HCT116 (cell line): ENCODE data around the gene ARVCF. TPM values are rescaled to one million over a fixed set of nuclear protein-coding genes. Genes with fewer than 3 reads are reported as not detected.

Experiments
- ATAC-seq: fragments of 200-7000 bp; cut with Tn5 transposase; 2 replicates; pipeline ENCODE4 v1.9.1; 2020; ENCODE audit warnings: mild to moderate bottlenecking, moderate library complexity
- BruUV-seq: library from RNA; stranded (reverse); fragments of 400-500 nt; replicated peaks from 2 replicates; lab custom pipeline; 2021; lab: Mats Ljungman, UMichigan
- CTCF ChIA-PET: fragments of 300-600 bp; sonication (Branson Sonifier 250); formaldehyde crosslinking; loops from one replicate; lab custom pipeline; 2021; ENCODE audit warnings: antibody characterized with exemption; lab: Charles Lee
- POLR2A ChIA-PET: fragments of 300-600, 350-600 bp; sonication (Branson Sonifier 250); formaldehyde crosslinking; loops from one replicate; lab custom pipeline; 2021; ENCODE audit warnings: antibody characterized with exemption; lab: Charles Lee
- RAD21 ChIA-PET, 2 experiments: fragments of 300-600 bp; sonication (Branson Sonifier 250); formaldehyde crosslinking; loops; one replicate each; lab custom pipeline; 2023; ENCODE audit warnings: low total read pairs in 2 of 2; ENCODE audit not compliant: uncharacterized antibody in 2 of 2, unreplicated experiment in 2 of 2, low non-redundant PET in 1 of 2; lab: Charles Lee
- DNase-seq: peaks from one replicate; pipeline ENCODE4 v3.0.0-alpha.2; 2010; ENCODE audit warnings: low read depth, low spot score
- H2AFZ ChIP-seq: fragments of 200-600 bp; shearing (Covaris generic), sonication (generic); 2 replicates; pipeline ENCODE4 v1.6.1; 2017; ENCODE audit warnings: low read depth, mixed run types, mixed read lengths, antibody characterized with exemption, low read length; ENCODE audit not compliant: poor library complexity, severe bottlenecking
- H3K27ac ChIP-seq: 2 replicates; pipeline ENCODE4 v1.5.1; 2012; ENCODE audit warnings: low read depth, low read length
- H3K27me3 ChIP-seq: fragments of 200-600 bp; sonication (generic); 2 replicates; pipeline ENCODE4 v1.6.1; 2016; ENCODE audit warnings: mixed run types, low read length, mixed read lengths; ENCODE audit not compliant: insufficient read depth
- H3K36me3 ChIP-seq, 2 experiments: fragments of 200-500 bp in 1 of 2; fragments of 200-600 bp in 1 of 2; sonication (Bioruptor generic) in 1 of 2; sonication (generic) in 1 of 2; 2 replicates each; pipeline versions ENCODE4 v1.5.1 to v1.6.1; 2014 to 2016; ENCODE audit warnings: low read length in 2 of 2, inconsistent platforms in 1 of 2, mixed read lengths in 1 of 2, mixed run types in 1 of 2; ENCODE audit not compliant: insufficient read depth in 2 of 2, control insufficient read depth in 1 of 2
- H3K4me1 ChIP-seq, 2 experiments: fragments of 200-600 bp in 1 of 2; sonication (generic) in 1 of 2; 2 replicates each; pipeline versions ENCODE4 v1.5.1 to v1.6.1; 2012 to 2017; ENCODE audit warnings: low read length in 2 of 2, inconsistent platforms in 1 of 2, mild to moderate bottlenecking in 1 of 2, mixed read lengths in 1 of 2, mixed run types in 1 of 2, moderate library complexity in 1 of 2; ENCODE audit not compliant: insufficient read depth in 2 of 2, control insufficient read depth in 1 of 2
- H3K4me2 ChIP-seq: fragments of 200-600 bp; sonication (generic); 2 replicates; pipeline ENCODE4 v1.6.1; 2017; ENCODE audit warnings: mixed run types, low read length, mixed read lengths
- H3K4me3 ChIP-seq, 2 experiments: fragments of 200-600 bp in 1 of 2; sonication (generic) in 1 of 2; replicated peaks in 1 of 2; 2 replicates each; pipeline ENCODE4 v1.5.1; 2011 to 2016; ENCODE audit warnings: low read length in 2 of 2, control low read depth in 1 of 2, low read depth in 1 of 2, mild to moderate bottlenecking in 1 of 2, mixed read lengths in 1 of 2, mixed run types in 1 of 2
- H3K79me2 ChIP-seq: fragments of 200-600 bp; sonication (generic); 2 replicates; pipeline ENCODE4 v1.6.1; 2017; ENCODE audit warnings: mild to moderate bottlenecking, mixed run types, low read length, moderate library complexity, mixed read lengths; ENCODE audit not compliant: insufficient read depth
- H3K9ac ChIP-seq: fragments of 200-600 bp; sonication (generic); 2 replicates; pipeline ENCODE4 v1.6.1; 2016; ENCODE audit warnings: low read length, mixed read lengths
- H3K9me2 ChIP-seq: fragments of 200-600 bp; sonication (generic), shearing (Covaris generic); 2 replicates; pipeline ENCODE4 v1.6.1; 2017; ENCODE audit warnings: mixed run types, mild to moderate bottlenecking, moderate library complexity; ENCODE audit not compliant: insufficient read depth
- H3K9me3 ChIP-seq, 2 experiments: fragments of 200-500 bp in 1 of 2; fragments of 200-600 bp in 1 of 2; sonication (Bioruptor generic) in 1 of 2; sonication (generic) in 1 of 2; 2 replicates each; pipeline ENCODE4 v1.6.1; 2014 to 2017; ENCODE audit warnings: low read length in 2 of 2, mixed read lengths in 2 of 2, inconsistent platforms in 1 of 2, low read depth in 1 of 2, mild to moderate bottlenecking in 1 of 2, mixed run types in 1 of 2, moderate library complexity in 1 of 2; ENCODE audit not compliant: control insufficient read depth in 1 of 2, insufficient read depth in 1 of 2
- H4K20me1 ChIP-seq: fragments of 200-600 bp; sonication (generic), shearing (Covaris generic); 2 replicates; pipeline ENCODE4 v1.6.1; 2017; ENCODE audit warnings: mixed run types, mild to moderate bottlenecking, moderate library complexity; ENCODE audit not compliant: insufficient read depth
- ATF3 ChIP-seq: IDR thresholded peaks from 2 replicates; pipeline ENCODE4 v1.6.1; 2012
- CBX3 ChIP-seq: IDR thresholded peaks from 2 replicates; pipeline ENCODE4 v1.6.1; 2012; ENCODE audit warnings: low read depth
- CTCF ChIP-seq, 3 experiments: fragments of 200-600 bp in 1 of 3; sonication (generic) in 1 of 3; IDR thresholded peaks in 2 of 3; conservative IDR thresholded peaks in 1 of 3; 2 replicates each; pipeline ENCODE4 v1.5.1; 2012 to 2017; ENCODE audit warnings: low read depth in 2 of 3, low read length in 2 of 3, antibody characterized with exemption in 1 of 3, borderline replicate concordance in 1 of 3, control low read depth in 1 of 3, mild to moderate bottlenecking in 1 of 3, mixed read lengths in 1 of 3, mixed run types in 1 of 3, moderate library complexity in 1 of 3; ENCODE audit not compliant: insufficient read depth in 1 of 3
- EGR1 ChIP-seq: IDR thresholded peaks from 2 replicates; pipeline ENCODE4 v1.6.1; 2012; ENCODE audit warnings: low read depth
- ELF1 ChIP-seq: IDR thresholded peaks from 2 replicates; pipeline ENCODE4 v1.6.1; 2012; ENCODE audit warnings: low read depth, borderline replicate concordance
- EZH2 ChIP-seq: fragments of 200-600 bp; sonication (generic); IDR thresholded peaks from 2 replicates; pipeline ENCODE4 v1.6.1; 2017; ENCODE audit warnings: antibody characterized with exemption, mixed run types
- EZH2phosphoT487 ChIP-seq: fragments of 200-600 bp; IDR thresholded peaks from 2 replicates; pipeline ENCODE4 v1.6.1; 2018; ENCODE audit warnings: antibody characterized with exemption, borderline replicate concordance
- FOSL1 ChIP-seq: IDR thresholded peaks from 2 replicates; pipeline ENCODE4 v1.6.1; 2012; ENCODE audit warnings: low read depth
- JUND ChIP-seq: IDR thresholded peaks from 2 replicates; pipeline ENCODE4 v1.6.1; 2012
- MAX ChIP-seq: IDR thresholded peaks from 2 replicates; pipeline ENCODE4 v1.6.1; 2012
- POLR2A ChIP-seq: IDR thresholded peaks from 2 replicates; pipeline ENCODE4 v1.7.0; 2011; ENCODE audit warnings: borderline replicate concordance; ENCODE audit not compliant: insufficient read depth, insufficient read length; ENCODE audit errors: extremely low read depth
- POLR2AphosphoS5 ChIP-seq: IDR thresholded peaks from 2 replicates; pipeline ENCODE4 v1.6.1; 2011; ENCODE audit warnings: mild to moderate bottlenecking, low read depth, low read length, moderate library complexity
- RAD21 ChIP-seq: IDR thresholded peaks from 2 replicates; pipeline ENCODE4 v1.6.1; 2012; ENCODE audit warnings: low read depth, mild to moderate bottlenecking
- SIN3A ChIP-seq: IDR thresholded peaks from 2 replicates; pipeline ENCODE4 v1.6.1; 2012; ENCODE audit warnings: low read depth
- SRF ChIP-seq: IDR thresholded peaks from 2 replicates; pipeline ENCODE4 v1.6.1; 2012; ENCODE audit warnings: low read depth
- TCF7L2 ChIP-seq: IDR thresholded peaks from 2 replicates; pipeline ENCODE4 v1.7.0; 2011; ENCODE audit warnings: borderline replicate concordance, inconsistent platforms; ENCODE audit not compliant: insufficient read depth, insufficient read length; ENCODE audit errors: extremely low read depth
- ZBTB33 ChIP-seq: IDR thresholded peaks from 2 replicates; pipeline ENCODE4 v1.6.1; 2011; ENCODE audit warnings: mild to moderate bottlenecking, low read length, moderate library complexity; ENCODE audit not compliant: insufficient replicate concordance; ENCODE audit errors: extremely low read depth
- ZFX ChIP-seq: fragments of 450-650 bp; IDR thresholded peaks from 2 replicates; pipeline ENCODE4 v1.6.1; 2017
- ZNF274 ChIP-seq: fragments of 200-500 bp; sonication (Bioruptor generic); IDR thresholded peaks from 2 replicates; pipeline ENCODE4 v1.6.1; 2014; ENCODE audit warnings: mild to moderate bottlenecking, low read depth, low read length, inconsistent platforms
- intact Hi-C: fragments of 100-400 bp; cut with micrococcal nuclease; formaldehyde crosslinking; loops from 2 replicates; pipeline ENCODE4 v1.10.0; 2022
- total RNA-seq: library from RNA; stranded (reverse); gene quantifications from one replicate; pipeline ENCODE4 v1.2.1, GENCODE V29; 2021; ENCODE audit not compliant: unreplicated experiment

The ARVCF gene
- total RNA-seq, 1 experiment from 2014 or later = 42.8 TPM

- no peak for TF ChIP-seq CTCF (IDR thresholded peaks at IDR 0.05 in 2 of 3, conservative IDR thresholded peaks at IDR 0.05 in 1 of 3; ENCODE audit: borderline replicate concordance in 1 of 3, insufficient read depth in 1 of 3, low read depth in 2 of 3, low read length in 2 of 3)
- TF ChIP-seq MAX = no peak
- no peak for TF ChIP-seq EZH2phosphoT487
- TF ChIP-seq TCF7L2 = no peak
- TF ChIP-seq EZH2 = no peak
- TF ChIP-seq CBX3 = no peak
- TF ChIP-seq EGR1 = no peak
- no peak for TF ChIP-seq RAD21
- no peak for TF ChIP-seq POLR2AphosphoS5
- no peak for TF ChIP-seq SIN3A
- no peak for TF ChIP-seq ZNF274
- no peak for TF ChIP-seq ZFX
- TF ChIP-seq FOSL1 = no peak
- no peak for TF ChIP-seq ZBTB33
- TF ChIP-seq ATF3 = no peak
- no peak for TF ChIP-seq POLR2A
- no peak for TF ChIP-seq ELF1
- no peak for TF ChIP-seq JUND
- TF ChIP-seq SRF = no peak
- no peaks in the 10 kb centered on the region for H3K9me3 ChIP-seq
- no peaks in the 10 kb centered on the region for H3K27me3 ChIP-seq
- H3K27ac ChIP-seq = no peak overlapping the region
- H3K4me2 ChIP-seq = no peak overlapping the region
- no peaks in the 10 kb centered on the region for H3K9me2 ChIP-seq
- no peaks in the 10 kb centered on the region for H3K79me2 ChIP-seq
- no peak for DNase-seq
- peaks cover 0 to 5% of the 10 kb centered on the region in 2 experiments; a peak in 1 of 4 replicates for H3K4me1 ChIP-seq
- RAD21 ChIA-PET = no interaction called here
- ATAC-seq = no peak
- CTCF ChIA-PET = no interaction called here
- no peaks in the 10 kb centered on the region for H4K20me1 ChIP-seq
- H3K9ac ChIP-seq = no peak overlapping the region
- no peaks in the 10 kb centered on the region for H3K36me3 ChIP-seq
- no TSS peak for BruUV-seq
- no peak overlapping the region for H3K4me3 ChIP-seq
- no peak overlapping the region for H2AFZ ChIP-seq
- POLR2A ChIA-PET = no interaction called here
- intact Hi-C loops = no loop called here
Measured at GRCh38 chr22:19996694-19997384, 19.8 kb downstream of the ARVCF start.
